HG02798 (cell line): ENCODE results near the gene ABTB2.

Source experiments
- ATAC-seq: cut with Tn5 transposase; IDR thresholded peaks from one replicate; pipeline ENCODE4 v1.9.1; 2021; ENCODE audit warnings: mild to moderate bottlenecking; ENCODE audit not compliant: unreplicated experiment, poor library complexity

ABTB2 gene

DNA sequence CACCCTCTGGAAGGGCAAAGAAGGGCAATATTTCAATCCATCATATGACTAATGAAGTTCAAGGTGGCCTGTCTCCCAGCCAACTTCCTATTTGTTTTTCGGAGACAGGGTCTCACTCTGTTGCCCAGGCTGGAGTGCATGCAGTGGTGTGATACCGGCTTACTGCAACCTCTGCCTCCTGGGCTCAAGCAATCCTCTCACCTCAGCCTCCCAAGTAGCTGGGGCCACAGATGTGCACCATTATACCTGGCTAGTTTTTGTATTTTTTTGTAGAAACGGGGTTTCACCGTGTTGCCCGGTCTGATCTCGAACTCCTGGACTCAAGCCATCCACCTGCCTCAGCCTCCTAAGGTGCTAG lies 13.4 kb downstream of the ABTB2 start:
- no peak for ATAC-seq

- no peak for ATAC-seq
Observed at GRCh38 chr11:34343686-34344085, 14.1 kb downstream of the ABTB2 start.

GRCh38 chr11:34343153-34343552 lies 14.7 kb downstream of the ABTB2 start:
- no peak for ATAC-seq

DNA sequence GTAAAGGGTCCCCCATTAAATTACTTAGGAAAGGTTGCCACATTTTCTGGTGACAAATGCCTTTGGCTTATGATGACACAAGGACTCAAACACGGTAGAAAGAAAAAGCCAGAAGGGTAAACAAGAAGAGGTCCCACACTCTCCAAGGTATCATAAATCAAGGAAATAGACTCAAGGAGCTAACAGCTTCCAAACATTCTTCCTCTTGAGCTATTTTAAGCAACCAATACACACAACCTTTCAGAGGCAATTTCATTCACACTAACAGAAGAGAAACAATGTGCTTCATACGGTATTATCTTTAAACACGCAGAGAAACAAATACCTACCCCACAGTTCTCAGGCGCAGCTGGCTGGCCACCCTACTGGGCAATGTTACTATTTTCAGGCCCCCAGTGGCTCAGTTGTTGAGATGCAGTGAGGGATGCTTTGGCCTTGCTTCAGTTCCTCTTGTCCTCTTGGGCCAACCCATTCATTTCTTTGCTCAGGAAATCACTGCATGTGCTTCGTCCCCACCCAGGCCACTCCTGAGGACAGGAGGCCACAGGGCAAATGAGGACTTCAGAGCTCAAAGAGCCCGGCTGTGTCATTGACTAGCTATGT lies 15.8 kb downstream of the ABTB2 start:
- ATAC-seq = no peak

DNA sequence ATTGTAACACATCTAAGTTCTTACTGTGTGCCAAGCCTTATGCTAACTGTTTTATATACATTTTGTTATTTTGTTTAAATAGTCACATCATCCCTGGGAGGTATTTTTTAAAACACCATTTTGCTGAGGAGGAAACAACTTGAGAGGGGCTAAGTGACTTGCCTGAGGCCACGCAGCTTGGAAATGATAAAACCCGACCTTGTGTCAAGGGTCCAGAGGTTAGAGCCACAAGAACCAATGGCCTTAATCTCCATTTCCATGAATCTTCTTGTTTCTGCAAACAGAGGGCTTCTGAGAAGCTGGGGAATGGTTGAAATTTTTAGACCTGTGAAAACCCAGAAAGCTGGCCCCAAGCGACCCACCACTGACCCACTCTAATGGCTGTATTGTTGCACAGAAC lies 16.7 kb downstream of the ABTB2 start:
- no peak for ATAC-seq

GRCh38 chr11:34340653-34341052 lies 17.2 kb downstream of the ABTB2 start:
- no peak for ATAC-seq

GRCh38 chr11:34339149-34340064 lies 18.4 kb downstream of the ABTB2 start:
- ATAC-seq = peak; percentile 63

GRCh38 chr11:34337016-34337415 lies 20.8 kb downstream of the ABTB2 start:
- no peak for ATAC-seq

DNA sequence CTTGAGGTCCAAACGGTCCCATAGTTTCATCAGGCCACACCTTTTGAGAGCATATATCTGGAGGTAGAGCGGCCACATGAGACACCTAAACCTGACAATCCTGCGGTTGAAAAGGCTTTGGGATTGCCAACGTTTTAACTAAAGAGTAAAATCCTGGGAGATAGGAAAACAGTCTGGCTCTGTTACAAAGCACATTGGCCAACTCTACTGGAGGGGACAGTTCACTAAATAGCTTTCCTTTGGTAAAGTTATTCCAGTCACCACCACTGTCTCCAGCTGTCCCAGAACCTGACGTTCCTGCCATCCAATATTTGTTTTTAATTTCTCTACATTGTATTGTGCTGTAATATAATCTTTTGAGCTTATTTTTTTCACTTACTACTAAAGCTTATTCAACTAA lies 22.0 kb downstream of the ABTB2 start:
- no peak for ATAC-seq

- no peak for ATAC-seq
Observed at GRCh38 chr11:34335331-34335730, 22.5 kb downstream of the ABTB2 start.

DNA sequence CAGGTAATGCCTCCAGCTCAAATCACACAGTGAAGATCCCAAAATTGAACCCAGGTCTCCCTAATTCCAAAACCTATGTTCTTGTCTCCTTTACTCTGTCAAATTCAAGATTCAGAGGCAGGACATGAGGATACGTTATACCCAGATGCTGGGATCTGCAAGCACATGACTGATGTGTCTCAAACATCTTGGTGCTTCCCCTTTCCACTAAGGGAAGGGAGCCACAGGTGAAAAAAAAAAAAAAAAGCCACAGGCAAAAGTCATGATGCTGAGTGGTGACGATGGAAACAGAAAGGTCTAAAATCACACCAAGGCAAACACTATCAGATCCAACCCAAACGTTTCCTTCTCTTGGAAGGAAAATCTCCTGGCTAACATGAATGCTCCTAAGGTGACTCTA lies 24.0 kb downstream of the ABTB2 start:
- ATAC-seq = no peak

DNA sequence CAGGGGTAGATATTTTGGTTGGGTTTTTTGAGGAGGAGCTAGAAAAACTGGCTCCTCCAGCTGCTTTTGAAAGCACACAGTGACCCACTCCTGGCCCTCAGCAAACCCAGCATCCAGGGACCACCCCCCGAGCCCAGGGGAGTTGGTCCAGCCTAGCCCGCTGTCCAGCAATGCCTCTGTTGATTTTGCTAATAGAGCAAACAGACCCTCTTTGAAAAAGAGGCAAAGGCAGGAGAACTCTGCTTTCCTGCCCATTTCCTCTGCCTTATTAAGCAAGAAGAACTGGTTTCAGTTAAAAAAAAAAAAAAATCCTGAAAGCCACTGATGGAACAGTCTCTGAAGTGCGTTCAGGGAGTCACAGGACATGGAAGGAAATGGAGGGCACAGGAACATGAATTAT lies 25.3 kb downstream of the ABTB2 start:
- ATAC-seq = no peak

GRCh38 chr11:34331736-34332135 lies 26.1 kb downstream of the ABTB2 start:
- no peak for ATAC-seq

DNA sequence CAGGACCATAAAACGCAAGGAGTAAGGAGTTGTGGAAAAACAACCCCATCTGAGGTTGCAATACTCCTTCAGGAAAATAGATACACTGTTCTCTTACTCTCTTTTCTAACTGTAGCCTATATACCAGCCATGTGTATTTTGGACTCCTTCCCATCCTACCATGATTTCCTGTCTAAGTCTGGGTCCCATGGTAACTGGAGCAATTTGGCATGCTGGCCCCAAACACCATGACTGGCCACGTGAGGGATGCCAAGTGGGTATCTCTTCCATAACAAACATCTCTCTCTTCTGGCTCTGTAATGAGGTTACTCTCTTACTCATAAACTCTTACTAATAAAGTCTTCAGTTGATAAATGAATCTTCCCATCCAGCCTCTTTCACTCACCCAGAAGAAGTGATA lies 26.5 kb downstream of the ABTB2 start:
- ATAC-seq = no peak

DNA sequence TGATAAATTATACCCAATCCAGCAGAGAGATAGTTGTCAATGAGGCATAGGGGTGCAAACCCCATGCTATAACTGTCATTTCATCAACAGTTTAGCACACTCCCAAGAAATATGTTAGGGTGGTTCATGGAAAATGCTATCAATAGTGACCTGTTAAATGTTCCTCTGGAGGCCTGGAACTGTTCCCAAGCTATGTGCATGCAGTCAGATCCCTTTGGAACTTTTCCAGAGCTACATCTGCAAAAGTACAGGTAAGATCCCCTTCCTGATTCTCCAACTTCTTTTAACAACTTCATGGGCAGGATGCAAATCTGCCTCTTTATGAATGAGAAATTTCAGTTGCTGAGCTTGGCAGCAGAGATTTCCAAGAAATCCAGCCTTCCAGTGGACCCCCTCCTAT lies 27.2 kb downstream of the ABTB2 start:
- ATAC-seq = no peak

DNA sequence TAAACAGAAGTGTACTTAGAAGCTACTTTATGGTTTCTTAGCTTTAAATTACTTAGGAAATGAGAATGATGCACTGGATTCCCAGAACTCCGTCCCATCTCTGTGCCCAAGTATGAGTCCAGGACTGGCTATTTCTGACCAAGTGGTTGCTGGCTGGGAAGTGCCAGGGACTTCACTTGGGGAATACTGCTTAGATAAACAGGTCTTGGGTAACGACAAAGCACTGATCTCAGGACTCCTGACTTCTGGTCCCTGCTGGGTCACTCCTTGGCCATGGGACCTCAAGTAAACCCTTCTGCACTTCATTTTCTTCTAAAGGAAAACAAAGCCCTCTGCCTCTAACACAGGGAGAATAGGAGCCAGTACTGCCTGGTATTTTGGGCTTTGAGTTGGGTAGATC lies 27.9 kb downstream of the ABTB2 start:
- ATAC-seq = no peak

DNA sequence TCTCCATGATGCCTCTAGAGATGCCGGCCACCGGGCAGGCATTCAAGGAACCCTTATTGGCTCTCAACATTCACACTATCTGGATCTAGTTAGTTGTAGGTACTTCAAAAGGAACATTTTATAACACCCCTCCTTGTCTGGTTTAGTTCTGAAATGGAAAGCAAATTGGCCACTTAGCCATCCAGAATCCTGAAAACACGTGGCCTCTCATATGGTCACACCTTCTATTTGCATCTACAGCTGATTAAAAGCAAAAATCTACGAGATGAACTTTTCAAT lies 29.2 kb downstream of the ABTB2 start:
- ATAC-seq = no peak

DNA sequence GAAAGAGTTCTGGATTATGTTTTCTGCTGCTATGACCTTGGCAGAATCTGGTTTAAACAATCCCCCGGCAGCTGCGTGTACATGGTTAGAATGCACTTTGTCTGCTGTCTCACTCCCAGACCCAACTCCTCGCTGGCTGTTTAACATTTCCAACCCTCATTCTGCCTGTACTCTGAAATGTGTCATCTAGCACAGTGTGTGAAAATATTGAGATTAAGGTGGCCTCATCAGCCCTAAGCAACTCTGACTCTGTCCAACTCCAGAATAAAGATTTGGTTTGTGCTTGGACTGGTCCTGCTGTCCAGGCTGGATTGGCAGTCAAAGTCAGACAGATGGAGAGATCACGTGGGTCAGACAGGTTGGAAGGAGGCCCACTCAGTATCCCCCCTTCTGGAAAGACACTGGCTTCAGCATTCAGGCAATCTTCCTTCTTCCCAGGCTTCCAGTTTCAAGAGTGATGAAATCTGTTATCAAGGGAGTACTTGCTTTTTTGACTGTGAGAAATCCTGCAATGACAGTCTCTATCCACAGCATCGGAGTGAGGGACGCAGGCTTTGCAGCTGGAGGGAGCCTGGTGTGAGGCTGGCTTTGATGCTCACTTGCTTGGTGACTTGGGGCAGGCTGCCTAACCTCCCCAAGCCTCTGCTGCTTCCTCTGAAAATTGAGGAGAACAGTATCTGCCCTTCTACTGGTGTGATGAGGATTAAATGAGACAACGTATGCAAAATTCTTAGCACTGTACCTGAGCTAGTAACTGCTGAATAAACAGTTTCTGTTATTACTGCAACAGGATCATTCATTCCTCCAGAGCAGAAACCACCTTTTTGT lies 29.8 kb downstream of the ABTB2 start:
- no peak for ATAC-seq

DNA sequence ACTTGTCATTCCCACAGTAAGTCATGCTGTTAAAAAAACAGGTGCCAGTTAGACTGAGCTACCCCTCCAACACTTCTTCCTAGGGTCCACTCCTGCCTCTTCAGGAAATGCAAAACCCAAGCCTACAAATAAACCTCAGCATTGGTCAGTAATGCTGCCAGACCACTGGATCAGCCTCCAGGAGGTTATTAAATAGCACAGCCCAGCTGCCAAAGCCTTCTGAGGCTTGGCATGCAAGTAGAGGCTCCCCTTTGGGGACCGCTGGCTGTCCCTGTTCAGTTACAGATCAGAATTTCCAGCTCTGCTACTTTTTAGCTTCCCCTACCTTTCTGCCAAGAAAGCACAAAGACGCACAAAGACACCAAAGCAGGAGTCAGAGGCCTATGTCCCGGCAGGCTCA lies 33.3 kb downstream of the ABTB2 start:
- no peak for ATAC-seq

- ATAC-seq = no peak
Observed at GRCh38 chr11:34323601-34324000, 34.2 kb downstream of the ABTB2 start.
